Measurements from ENCODE around the gene TMC5. TPM values are rescaled to one million over a fixed set of nuclear protein-coding genes. Genes with fewer than 3 reads are reported as not detected.
A peak's percentile ranks its signal among the peaks of the same experiment; 100 is the strongest.
"Not testable (repeated sequence)": the region's sequence is repeated elsewhere in the genome, so short reads cannot be mapped to it uniquely, and the experiment has no call there.

Gene TMC5, protein sequence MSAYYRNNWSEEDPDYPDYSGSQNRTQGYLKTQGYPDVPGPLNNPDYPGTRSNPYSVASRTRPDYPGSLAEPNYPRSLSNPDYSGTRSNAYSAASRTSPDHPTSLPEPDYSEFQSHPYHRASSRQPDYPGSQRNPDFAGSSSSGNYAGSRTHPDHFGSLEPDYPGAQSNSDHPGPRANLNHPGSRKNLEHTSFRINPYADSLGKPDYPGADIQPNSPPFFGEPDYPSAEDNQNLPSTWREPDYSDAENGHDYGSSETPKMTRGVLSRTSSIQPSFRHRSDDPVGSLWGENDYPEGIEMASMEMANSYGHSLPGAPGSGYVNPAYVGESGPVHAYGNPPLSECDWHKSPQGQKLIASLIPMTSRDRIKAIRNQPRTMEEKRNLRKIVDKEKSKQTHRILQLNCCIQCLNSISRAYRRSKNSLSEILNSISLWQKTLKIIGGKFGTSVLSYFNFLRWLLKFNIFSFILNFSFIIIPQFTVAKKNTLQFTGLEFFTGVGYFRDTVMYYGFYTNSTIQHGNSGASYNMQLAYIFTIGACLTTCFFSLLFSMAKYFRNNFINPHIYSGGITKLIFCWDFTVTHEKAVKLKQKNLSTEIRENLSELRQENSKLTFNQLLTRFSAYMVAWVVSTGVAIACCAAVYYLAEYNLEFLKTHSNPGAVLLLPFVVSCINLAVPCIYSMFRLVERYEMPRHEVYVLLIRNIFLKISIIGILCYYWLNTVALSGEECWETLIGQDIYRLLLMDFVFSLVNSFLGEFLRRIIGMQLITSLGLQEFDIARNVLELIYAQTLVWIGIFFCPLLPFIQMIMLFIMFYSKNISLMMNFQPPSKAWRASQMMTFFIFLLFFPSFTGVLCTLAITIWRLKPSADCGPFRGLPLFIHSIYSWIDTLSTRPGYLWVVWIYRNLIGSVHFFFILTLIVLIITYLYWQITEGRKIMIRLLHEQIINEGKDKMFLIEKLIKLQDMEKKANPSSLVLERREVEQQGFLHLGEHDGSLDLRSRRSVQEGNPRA
- polyA plus RNA-seq (ENCODE audit: insufficient read length in 4 of 4) = under 1 TPM; 0.43 to 0.72 (median 0.51) TPM

- no peak for DNase-seq (ENCODE audit: low read depth in 4 of 4, low spot score in 3 of 4)
These were observed at the start of gene TMC5 for GRCh38 chr16:19417640-19418039. TSS of gene TMC5 (plus strand) at chr16:19417883. CDS start at chr16:19440039, 22,156 bp downstream.

- not testable (repeated sequence) for DNase-seq (ENCODE audit: low read depth in 4 of 4, low spot score in 3 of 4)
These were observed 45.1 kb upstream of the TMC5 start for GRCh38 chr16:19372541-19372940.

DNA sequence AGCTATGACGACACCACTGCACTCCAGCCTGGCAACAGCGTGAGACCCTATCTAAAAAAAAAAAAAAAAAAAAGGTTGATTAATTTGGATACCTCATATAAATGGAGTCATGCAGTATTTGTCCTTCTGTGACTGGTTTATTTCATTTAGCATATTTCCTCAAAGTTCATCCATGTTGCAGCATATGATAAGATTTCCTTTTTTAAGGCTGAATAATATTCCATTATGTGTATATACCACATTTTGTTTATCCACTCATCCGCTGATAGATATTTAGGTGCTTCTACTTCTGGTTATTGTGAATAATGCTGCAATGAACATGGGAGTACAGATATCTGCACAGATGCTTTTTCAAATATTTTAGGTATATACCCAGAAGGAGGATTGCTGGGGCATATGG is 43.3 kb upstream of the TMC5 start:
- no peak for DNase-seq (ENCODE audit: low read depth in 4 of 4, low spot score in 3 of 4)

DNA sequence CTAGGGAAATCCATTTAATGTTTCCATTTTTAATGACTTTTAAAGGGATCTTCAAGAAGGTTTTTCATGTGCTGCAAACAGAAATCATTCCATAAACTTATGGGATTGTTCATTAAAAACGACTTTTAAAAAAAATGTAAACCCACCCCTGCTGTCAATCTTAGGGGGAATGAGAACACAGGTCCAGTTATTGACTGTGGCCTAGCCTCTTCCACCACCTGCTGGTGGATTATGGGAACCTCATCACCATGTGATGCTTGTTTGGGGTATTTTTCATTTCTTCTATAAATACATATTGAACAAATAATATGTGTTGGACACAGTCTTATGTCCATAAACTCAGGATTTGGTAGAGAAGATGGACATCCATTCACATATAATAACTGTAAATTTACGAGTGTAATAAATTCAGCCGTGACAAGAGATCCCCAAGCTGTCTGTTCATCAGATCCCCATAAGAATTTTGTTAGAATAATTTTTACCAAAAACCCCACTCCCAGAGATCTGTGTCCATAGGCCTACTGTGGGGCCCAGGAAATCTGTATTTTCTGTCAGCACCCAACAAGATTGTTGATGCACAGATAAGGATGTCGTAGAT is 42.0 kb upstream of the TMC5 start:
- DNase-seq (ENCODE audit: low read depth in 4 of 4, low spot score in 3 of 4) = peak in 3 of 4 donors; percentile 23 to 30 (median 28)

- no peak for DNase-seq (ENCODE audit: low read depth in 4 of 4, low spot score in 3 of 4)
These were observed 39.8 kb upstream of the TMC5 start for GRCh38 chr16:19377864-19378263.

GRCh38 chr16:19378511-19378910 is 39.2 kb upstream of the TMC5 start:
- no peak for DNase-seq (ENCODE audit: low read depth in 4 of 4, low spot score in 3 of 4)

DNA sequence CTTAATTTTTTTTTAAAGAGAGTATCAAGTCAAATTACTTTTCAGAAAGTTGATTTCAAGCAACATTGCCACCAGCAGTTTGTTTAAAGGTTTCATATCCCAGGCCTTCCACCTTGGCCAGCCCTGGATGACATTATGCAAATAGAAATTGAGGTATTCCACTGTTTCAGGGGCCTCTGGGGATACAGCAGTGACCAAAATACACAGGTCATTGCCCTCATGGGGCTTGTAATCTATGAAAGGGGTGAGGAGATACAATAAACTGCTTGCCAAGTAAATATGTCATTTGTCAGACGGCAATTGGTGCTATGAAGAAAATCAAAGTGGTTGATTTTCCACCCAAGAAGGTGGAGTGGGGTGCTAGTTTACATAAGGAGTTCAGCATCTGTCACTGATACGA is 37.8 kb upstream of the TMC5 start:
- DNase-seq (ENCODE audit: low read depth in 4 of 4, low spot score in 3 of 4) = no peak

- no peak for DNase-seq (ENCODE audit: low read depth in 4 of 4, low spot score in 3 of 4)
These were observed 37.4 kb upstream of the TMC5 start for GRCh38 chr16:19380328-19380727.

DNA sequence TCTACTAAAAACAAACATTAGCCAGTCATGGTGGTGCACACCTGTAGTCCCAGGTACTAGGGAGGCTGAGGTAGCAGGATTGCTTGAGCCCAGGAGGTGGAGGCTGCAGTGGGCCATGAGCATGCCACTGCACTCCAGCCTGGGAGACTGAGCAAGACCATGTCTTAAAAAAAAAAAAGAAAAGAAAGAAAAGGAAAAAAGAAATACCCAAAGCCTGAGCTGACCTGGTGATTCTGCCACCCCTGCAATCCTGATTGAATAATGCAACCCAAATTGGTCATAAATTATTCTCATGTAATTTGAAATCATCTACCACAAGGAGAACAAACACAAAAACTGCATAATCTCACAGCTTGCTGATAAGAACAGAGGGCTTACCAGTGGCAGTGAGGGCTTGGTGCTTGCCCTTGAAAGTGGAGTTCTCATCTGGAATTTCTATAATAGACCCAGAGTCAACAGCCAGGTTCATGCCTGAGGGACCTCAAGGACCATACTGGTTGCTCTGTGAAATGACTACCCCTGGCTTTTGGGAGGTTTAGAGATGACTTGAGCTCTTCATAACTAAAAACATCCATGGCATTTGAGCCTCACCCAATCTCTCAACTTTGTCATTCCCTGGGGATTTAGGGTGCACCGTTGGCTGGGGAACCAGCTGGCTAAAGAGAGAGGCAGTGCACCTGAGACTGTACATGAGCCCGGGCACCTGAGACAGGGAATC is 35.4 kb upstream of the TMC5 start:
- no peak for DNase-seq (ENCODE audit: low read depth in 4 of 4, low spot score in 3 of 4)

DNA sequence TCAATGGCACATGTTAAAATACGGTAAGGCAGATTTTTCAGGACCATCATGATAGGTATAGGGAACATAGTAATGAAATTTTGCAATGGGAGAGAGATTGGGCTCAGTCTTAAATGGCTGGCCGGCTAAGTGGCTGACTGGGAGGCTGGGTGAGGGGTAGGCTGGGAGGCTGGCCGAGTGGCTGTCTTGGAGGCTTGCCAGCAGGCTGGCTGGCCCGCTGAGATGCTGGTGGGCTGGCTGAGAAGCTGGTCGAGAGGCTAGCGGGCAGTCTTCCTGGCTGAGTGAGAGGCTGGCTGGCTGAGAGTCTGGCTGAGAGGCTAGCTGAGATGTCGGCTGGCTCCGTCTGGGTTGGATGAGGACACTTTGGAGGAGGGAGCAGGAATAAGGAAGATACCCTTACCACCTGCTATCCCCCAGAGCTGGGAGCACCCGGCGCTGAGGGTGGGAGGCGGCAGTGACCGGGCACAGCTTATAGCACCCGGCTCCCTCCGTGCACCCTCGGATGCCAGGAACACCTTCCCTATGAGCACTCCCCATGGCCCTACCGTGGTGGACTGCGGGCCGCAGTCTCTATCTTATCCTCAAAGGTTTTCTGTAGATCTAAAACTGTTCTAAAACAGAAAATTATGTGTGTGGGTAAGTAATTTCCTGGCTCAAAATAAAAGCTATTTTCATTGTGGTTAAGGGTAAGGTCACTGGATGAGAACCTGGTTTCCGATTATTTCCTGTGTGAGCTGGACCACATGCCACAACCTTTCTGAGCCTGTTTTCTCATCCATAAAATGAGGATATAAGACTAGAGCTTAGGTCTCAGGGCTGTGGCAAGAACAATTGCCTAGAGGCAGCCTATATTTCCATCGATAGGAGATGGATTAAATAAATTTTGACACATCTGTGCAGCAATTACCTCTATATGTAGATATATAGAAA is 34.5 kb upstream of the TMC5 start:
- DNase-seq (ENCODE audit: low read depth in 4 of 4, low spot score in 3 of 4) = no peak

GRCh38 chr16:19384656-19385055 is 33.0 kb upstream of the TMC5 start:
- no peak for DNase-seq (ENCODE audit: low read depth in 4 of 4, low spot score in 3 of 4)

DNA sequence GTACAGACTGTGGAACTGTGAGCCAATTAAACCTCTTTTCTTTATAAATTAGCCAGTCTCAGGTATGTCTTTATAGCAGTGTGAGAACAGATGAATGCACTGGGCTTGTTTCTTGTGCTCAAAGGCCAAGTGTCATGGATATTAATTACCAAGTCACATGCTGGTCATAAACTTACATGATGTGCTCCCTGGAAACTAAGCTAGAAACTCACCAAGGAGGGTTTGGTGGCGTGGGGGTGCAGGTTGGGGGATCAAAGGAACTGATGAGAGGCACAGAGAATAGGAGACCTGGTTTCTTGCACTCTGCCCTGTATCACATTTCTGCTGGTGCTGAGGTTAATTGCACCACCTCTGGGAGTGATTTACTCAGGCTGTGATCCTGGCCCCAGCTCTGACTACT is 31.2 kb upstream of the TMC5 start:
- DNase-seq (ENCODE audit: low read depth in 4 of 4, low spot score in 3 of 4) = no peak

DNA sequence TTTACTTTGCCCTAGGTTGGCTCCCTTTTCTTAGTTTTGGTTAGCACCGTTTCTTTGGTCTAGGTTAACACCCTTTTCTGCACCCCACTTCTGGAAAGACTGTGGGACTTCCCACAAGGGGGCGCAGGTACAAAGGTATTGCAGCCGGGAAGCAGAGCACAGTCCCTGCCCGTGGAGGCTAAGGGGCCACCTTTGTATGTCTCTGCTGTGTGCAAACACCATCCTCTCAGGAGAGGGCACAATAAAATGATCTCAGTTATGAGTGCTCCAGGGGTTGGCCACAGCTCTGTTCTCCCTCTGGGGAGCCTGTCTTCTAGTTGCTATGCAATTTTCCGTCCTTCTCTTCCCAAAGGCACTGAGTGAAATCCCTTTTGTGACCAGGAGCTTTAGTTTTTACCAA is 28.4 kb upstream of the TMC5 start:
- DNase-seq (ENCODE audit: low read depth in 4 of 4, low spot score in 3 of 4) = no peak

GRCh38 chr16:19391185-19391776 is 26.4 kb upstream of the TMC5 start:
- DNase-seq (ENCODE audit: low read depth in 4 of 4, low spot score in 3 of 4) = not testable (repeated sequence)

GRCh38 chr16:19392352-19392751 is 25.3 kb upstream of the TMC5 start:
- DNase-seq (ENCODE audit: low read depth in 4 of 4, low spot score in 3 of 4) = no peak

DNA sequence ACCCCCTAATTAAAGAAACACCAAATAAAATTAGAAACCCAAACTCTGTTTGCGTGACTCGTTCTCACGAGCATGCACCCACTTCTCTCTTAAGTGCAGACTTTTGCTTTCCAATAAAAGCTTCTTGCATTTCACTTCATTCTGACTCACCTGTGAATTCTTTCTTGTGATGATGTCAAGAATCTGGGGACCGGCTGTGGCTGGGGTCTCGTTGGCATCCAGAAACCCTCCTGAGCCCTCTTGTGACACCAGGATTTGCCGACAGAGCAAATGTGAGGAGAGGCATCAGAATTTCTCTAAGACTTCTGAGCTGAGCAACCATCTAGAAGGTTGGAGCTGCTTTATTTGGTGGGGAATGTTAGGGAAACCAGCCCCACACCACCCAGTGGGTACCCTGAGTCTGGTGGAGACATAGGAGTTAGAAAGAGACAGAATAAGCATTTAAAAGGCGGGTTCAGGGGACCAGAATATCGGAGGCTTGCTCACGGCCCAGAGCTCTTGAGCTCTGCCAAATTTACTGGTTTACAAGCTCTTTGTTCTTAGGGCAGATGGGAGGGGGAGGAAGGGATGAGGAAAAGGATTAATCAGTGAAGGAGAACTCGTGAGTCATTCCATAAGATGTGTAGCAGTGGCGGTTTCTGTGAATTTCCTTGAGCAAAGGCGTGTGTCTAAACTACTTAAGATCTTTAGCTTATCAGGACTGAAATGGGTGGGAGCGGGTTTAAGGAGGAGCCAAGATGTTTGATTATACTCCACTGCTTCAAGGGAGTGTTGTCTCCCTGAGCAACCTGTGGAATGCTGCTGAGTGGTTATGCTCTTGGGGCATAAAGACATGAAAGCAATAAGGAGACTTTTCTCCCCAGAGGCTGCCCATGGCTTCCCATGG is 24.2 kb upstream of the TMC5 start:
- DNase-seq (ENCODE audit: low read depth in 4 of 4, low spot score in 3 of 4) = no peak

- DNase-seq (ENCODE audit: low read depth in 4 of 4, low spot score in 3 of 4) = not testable (repeated sequence)
These were observed 21.9 kb upstream of the TMC5 start for GRCh38 chr16:19395646-19396267.
